ENCODE data around the gene GKN2.
"Not testable (repeated sequence)": the region's sequence is repeated elsewhere in the genome, so short reads cannot be mapped to it uniquely, and the experiment has no call there.

GKN2 gene

DNA sequence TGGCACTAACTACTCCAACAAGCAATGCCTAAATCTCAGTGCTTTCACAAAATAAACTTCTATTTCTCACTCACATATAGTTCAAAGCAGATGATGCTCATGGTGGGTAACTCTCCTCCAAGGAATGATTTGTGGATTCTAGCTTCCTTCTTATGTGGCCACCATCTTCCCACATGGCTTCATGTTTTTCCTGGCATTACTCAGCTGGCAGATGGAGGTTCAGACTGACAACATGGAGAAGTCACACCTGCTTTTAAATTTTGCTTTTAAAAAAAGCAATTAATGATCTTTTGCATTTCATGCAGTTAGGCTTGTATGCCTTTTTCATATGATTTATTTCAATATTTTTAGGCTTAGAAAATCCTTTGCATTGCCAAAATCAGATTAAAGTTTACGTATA is 6.3 kb upstream of the GKN2 start:
- DNase-seq (ENCODE audit: low read depth), result no peak

DNA sequence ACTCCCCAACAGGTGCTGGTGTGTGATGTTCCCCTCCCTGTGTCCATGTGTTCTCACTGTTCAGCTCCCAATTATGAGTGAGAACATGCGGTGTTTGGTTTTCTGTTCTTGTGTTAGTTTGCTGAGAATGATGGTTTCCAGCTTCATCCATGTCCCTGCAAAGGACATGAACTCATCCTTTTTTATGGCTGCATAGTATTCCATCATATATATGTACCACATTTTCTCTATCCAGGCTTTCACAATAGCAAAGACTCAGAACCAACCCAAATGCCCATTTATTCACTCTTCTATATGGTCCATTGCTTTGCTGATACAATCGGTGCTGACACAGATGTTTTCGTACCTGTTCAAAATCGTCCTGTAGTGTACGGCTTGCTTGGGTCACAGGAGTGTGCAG is 2.7 kb upstream of the GKN2 start:
- not testable (repeated sequence) for DNase-seq (ENCODE audit: low read depth)

DNA sequence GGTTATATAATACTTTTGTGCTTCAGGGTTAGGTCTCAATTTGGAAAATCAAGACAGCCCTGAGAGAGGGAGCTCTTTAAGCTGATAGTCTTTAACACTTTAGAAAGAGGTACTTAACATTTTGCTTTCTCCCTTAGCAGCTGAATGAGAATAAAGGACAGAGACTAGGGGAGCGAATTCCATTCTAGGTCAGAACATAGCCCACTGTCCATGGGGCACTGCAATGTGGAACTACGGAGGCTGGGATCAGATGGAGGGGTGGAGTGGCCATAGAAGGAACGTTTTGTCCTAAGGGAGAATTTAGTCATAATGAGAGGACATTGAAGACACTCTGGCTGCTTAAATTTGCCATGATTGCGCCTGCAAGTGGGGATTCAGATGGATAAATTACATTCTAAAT is 794 bp downstream of the GKN2 start:
- DNase-seq (ENCODE audit: low read depth), result no peak

DNA sequence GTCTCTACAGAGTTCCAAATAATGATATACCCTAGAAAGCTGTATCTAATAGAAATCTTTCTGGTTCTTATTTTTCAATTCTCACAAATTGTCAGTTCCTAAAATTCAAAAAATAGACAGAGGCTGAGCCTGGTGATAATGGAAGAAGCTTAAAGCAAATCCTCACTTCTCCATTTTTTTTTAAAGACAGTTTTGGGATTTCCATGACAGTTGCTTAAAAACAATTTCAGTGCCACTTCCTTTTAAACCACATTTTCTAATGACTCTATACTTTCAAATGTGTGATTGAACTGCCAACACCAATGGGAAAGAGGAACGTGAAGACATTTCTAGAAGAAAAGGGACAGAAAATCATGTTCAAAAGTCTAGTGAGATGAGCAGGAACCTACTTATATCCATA is 4.0 kb downstream of the GKN2 start:
- DNase-seq (ENCODE audit: low read depth), result no peak

DNA sequence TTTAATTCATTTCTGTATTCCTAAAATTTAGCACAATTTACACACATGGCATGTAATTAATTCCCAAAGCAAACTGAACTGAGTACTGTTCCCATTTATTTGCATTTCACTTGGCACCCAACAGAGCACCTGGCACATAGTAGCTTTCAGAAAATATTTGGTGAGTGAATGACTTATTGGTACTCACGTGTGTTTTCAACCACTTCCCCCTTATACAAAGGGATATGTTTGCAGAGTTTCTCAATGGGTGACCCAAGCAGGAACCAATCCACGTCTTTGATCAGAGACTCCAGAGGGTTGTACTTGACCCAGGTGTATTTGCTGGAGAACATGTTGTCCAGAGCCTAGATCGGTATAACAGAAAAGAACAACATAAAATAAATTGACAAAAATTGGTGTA is 6.6 kb downstream of the GKN2 start:
- DNase-seq (ENCODE audit: low read depth), result no peak

DNA sequence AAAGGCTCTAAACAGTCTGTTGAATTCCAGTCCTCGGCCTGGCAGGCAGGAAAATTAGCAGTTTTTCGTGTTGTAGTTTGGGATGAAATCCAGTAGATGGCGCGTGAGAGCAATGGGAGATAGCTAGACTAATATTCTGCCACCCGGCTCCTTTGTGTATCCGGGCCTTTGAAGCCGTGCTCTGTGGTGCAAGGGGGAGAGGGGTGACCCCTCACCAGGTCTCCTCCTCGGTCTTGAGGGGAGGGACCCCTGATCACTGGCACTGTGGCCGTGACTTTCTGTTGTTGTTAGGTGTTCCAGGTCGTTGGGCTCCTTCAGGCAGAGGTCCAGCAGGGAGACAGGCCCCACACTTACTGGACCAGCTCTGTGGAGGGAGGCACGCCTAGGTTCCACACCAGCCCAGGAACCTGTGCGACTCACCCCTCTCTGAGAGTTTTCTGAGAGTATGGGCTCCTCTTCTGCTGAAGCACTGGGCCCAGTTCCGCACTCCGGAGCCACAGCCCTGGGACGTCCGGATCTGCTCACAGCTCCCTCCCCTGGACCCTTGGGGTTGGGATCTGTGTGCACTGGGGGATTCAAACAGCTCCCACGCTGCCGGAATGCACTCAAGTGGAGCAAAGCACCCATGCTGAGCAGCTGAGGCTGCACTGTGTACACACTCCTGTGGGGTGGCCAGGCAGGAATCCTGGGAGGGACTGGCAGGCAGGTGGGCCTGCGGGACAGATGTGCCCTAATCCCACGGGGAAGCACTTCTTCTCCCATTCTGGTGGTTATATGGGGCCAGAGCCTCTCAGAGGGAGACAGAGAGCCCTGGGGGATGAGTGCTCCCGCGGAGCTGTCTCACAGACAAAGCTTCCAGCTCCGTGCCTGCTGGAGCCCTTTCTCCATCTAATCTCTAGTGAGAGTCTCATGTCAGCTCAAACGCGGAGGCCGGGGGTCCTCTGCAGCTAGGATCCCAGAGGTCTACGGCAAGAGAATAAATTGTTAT is 8.8 kb downstream of the GKN2 start:
- DNase-seq (ENCODE audit: low read depth), result peak; percentile 42

DNA sequence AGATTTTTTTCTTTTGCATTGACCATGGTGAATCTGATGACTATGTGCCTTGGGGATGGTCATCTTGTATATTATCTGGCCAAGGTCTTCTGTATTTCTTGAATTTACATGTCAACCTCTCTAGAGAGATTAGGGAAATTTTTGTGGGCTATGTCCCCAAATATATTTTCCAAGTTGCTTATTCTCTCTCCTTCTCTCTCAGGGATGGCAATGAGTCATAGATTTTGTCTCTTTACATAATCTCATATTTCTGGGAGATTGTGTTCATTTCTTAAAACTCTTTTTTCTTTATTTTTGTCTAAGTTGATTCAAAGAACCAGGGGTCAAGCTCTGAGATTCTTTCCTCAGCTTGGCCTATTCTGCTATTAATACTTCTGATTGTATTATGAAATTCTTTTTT is 9.9 kb downstream of the GKN2 start:
- DNase-seq (ENCODE audit: low read depth), result no peak

DNA sequence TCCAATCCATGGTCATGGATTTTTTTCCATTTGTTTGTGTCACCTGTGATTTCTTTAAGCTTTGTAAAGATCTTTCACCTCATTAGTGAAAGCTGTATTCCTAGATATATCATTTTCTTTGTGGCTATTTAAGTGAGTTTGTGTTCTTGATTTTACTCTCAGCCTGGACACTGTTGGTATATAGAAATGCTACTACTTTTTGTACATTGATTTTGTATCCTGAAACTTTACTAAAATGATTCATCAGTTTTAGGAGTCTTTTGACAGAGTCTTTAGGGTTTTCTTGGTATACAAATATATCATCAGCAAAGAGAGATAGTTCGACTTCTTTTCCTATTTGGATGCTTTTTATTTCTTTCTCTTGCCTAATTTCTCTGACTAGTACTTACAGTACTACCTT is 12.3 kb downstream of the GKN2 start:
- DNase-seq (ENCODE audit: low read depth), result no peak

DNA sequence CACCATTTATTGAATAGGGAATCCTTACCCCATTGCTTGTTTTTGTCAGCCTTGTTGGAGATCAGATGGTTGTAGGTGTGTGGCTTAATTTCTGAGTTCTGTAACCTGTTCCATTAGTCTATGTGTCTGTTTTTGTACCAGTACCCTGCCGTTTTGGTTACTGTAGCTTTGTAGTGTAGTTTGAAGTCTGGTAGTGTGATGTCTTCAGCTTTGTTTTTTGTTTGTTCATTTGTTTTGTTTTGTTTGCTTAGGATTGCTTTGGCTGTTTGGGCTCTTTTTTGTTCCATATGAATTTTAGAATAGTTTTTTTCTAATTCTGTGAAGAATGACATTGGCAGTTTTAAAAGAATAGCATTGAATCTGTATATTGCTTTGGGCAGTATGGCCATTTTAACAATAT is 12.7 kb downstream of the GKN2 start:
- no peak for DNase-seq (ENCODE audit: low read depth)

DNA sequence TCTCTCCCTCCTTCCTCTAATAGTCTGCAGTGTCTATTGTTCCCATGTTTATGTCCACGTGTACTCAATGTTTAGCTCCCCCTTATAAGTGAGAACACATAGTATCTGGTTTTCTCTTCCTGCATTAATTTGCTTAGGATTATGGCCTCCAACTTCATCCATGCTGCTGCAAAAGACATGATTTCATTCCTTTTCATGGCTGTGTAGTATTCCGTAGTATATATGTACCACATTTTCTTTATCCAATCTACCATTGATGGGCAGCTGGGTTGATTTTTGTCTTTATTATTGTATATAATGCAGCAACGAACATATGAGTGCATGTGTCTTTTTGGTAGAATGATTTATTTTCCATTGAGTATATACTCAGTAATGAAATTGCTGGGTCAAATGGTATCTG is 13.8 kb downstream of the GKN2 start:
- DNase-seq (ENCODE audit: low read depth), result no peak

DNA sequence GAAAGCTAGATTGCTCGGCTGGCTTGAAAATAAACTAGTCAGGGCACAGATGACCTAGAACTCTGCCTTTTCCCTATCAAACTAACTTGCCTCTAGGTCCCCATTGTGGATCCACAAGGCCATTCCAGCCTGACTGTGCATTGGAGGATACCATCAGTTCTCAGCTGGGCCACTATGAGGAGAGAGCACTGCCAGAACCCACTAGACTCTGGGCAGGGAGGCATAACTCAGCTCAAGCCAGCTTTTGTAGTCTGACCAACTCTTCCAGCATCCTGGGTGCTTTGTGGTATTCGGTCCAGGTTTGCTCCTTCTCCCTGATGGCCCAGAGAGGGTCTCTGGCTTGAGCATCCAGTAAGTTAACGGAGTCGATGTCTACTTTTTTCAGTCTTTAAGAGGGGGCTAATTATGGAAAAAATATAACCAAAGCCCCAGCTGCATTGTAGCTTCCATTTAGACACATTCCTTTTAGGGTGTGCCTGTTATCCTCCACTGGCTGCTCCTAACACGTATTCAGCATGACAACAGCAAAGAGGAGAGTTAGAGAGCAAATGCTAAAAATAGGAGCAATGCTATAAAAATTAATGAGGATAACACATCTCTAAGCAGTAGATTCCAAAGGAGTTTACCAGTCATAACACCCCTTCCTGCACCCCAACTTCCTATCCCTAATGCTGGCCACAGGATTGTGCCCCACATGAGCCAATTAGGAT is 15.2 kb downstream of the GKN2 start:
- no peak for DNase-seq (ENCODE audit: low read depth)

DNA sequence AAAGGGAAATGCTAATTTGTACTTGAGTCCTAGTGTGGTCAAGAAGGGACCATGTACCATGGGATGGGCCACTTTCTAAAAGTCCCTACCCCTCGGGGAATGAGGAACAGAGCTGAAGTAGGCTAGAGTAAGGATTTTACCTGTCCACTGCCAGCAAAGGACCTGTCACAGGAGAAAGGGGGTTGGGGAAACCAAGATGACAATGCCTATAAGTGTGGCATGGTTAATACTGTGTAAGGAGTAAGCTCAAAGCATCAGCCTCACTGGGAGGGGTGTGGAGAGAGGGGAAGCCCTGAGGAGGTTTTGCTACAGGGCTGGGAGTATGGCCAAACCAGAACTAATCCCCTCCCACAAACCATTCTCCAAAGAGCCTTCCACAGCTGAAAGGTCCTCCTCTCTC is 15.8 kb downstream of the GKN2 start:
- no peak for DNase-seq (ENCODE audit: low read depth)

DNA sequence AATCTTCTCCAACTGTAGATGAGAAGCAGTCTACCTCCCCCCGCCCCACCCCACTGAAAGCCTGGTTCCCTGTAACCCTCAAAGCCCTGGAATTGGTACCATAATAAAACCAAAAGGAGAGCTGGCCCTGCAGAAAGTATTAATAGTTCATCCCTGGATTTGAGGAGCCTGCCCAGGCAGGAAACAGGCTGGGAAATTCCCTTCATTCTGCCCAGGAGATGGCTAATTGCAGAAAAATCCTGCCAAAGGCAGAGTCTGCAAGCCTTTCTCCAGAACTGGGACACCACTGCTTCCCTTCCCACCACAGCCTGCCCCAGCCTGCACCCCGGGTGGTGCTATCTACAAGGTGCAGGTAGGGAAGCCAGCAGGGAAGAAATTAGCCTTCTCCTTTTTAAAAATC is 16.3 kb downstream of the GKN2 start:
- DNase-seq (ENCODE audit: low read depth), result peak; percentile 31

DNA sequence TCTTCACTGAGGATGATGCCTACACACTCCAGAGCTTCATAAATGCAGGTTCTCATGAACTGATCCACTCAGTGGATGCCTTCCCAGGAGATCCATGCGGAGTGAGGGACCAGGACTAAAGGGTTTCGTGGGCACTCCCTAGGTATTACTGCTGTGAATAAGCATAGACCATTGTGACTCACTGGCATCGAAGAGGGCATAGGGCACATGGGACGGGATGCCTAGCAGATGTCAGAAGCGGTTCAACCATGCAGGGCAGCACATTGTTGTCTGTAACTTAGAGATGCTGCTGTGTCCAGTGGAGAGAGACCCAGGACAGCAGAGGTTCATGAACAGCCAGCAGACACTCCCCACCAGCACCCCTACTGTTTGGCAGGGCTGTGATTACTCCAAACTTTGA is 17.2 kb downstream of the GKN2 start:
- no peak for DNase-seq (ENCODE audit: low read depth)

DNA sequence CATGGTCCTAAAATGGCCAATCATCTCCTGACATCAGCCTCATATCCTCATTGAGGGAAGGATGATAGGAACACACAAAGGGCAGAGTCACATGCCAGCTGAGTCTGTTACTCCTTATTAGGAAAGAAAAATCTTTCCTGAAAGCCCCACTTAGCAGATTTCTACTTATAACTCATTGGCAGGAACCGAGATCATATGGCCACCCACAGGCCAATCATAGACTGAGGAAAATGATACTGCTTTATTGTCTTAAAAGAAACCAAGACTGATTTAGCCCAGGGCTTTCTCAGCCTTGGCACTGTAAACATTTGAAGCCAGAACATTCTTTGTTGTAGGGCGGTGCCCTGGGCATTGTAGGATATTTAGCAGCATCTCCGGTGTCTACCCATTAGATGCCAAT is 18.7 kb downstream of the GKN2 start:
- DNase-seq (ENCODE audit: low read depth), result no peak

DNA sequence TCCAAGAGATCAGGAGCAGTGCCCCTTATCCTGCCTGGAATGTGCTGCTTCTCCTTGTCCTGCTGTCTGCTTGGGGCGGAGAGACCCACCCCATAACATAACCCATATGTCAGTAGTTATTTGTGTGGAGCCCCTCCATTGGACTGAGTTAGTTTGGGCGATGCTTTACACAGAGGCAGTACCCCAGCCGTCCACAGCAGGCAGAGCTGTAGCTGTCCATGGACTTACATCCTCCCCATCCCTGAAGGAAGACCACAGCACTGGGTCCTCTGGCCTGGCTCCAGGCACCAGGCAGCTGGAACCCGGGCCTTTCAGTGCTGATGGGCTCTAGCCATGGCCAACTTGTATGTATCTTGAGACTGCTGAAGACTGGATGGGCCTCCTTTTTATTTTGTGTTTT is 20.3 kb downstream of the GKN2 start:
- no peak for DNase-seq (ENCODE audit: low read depth)

DNA sequence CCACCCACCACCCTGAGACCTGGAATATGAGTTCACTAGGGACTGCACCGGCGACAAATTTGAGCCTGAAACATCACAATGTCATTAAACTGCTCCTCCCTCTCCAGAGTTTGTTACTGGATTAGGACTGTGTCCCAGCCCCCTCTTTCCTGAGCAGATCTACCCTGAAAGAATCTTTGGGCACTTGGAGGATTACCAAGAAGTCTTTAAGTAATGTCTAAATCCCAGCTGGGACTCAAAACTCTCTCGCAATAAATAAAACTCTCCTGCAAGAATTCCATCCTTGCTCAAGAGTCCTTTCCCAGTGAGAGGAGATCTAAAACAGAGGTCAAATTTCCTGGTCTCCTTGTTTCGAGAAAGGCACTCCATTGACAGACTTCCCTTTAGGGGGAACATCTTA is 20.9 kb downstream of the GKN2 start:
- peak; percentile 46 for DNase-seq (ENCODE audit: low read depth)

DNA sequence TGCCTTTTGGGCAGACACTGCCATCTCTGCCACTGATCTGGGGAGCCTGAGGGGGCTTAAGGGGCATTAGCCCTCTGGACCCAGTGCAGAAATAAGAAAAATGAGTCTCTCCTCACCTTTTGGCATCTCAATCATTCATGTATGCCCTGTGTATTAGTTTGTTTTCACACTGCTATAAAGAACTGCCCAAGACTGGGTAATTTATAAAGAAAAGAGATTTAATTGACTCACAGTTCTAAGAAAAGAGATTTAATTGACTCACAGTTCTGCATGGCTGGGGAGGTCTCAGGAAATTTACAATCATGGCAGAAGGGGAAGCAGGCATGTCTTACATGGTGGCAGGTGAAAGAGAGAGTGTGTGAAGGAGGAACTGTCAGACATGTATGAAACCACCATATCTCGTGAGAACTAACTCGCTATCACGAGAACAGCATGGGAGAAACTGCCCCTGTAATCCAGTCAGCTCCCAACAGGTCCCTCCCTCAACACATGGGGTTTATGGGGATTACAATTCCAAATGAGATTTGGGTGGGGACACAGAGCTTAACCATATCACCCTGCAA is 21.5 kb downstream of the GKN2 start:
- no peak for DNase-seq (ENCODE audit: low read depth)

DNA sequence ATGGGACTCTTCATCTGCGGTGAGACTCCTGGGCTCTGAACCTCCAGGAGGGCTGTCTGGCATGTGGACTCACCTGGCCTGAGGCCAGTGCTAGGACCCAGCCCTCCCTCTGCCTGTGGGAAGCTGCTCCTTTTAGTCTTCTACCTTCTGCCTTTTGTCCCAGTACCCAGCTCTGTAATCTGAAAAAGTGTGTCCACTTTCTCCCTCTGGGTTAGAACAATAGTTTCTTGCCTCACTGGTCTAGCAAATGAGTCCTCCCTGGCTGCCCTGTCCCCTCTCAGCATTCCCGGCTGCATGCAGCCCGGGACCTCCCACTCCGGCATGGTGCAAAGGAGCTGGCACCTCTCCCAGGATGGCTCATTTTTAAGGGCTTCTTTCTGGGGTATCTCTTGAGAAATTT is 25.9 kb downstream of the GKN2 start:
- DNase-seq (ENCODE audit: low read depth), result no peak

DNA sequence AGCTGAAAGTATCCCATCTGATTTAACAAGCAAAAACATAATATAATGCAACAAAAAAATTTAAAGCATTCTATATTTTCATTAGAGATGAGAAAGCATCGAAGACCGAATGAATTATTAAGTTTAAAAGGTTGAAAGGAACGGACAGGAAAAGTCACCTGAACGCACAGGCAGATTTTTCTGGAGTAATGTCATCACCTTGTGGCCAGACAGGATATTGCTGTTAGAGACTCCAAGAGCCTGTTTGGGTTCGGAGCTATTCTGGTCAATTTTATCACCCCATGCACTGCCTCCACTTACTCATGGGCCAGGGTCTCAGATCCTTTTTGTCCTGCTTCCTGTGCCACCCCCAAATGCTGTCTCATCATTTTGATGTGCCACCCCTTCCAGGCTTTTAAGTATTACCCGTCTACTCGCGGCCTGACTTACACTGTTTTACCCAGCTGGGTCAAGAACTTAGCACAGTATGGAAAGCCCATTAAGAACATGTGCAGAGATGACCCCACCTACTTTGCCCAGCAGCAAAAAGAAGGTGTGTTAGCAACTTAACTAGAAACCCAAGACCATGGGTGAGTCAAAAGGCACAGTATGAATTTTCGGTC is 27.3 kb downstream of the GKN2 start:
- DNase-seq (ENCODE audit: low read depth), result no peak

DNA sequence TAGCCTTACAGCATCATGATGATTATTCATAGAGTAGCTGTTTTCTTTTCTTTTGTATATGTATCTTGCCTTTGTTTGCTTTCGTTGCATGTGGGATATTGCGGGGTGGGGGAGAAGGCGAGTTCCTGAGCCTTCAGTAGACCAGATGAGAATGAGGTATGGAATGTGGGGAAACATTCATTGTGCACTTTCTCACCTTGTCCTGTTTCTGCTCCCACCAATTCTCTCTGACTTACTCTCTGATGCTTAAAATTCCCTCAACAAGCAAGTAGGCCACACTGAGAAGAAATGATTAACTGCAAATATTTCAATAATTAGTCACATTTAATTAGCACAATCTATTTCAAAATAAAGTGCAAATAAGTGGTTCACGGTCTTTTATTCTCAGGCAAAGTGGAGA is 31.0 kb downstream of the GKN2 start:
- no peak for DNase-seq (ENCODE audit: low read depth)

DNA sequence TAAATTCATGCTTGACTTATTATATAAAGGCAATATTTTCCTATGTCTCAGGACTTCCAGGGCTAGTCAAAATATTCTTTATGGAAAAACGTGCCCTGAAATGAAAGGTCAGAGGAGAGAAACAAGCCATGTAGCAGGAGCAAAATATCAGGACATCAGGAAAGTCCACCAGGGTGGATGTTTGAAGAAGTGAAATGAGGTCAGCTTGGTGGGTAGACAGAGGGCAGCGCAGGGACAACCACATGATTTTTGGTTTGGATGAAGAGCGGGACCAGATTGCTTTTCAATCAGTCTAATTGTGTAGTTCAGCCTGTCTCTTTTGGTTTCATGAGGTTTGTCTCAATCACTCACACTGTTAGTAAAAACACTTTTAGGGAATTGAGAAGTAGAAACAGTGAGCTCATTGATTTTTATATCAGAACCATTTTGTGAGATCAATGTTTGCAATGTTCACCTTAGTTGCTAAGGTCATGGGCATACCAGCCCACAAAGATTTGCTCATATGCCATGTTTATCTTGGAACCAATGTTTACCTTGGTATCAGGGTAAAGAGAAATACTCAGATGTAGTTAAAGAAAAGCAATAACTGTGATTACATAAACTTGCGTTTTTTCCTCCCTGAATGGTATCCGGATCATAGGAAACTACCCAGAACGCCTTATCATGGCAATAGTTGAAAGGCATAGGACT is 32.1 kb downstream of the GKN2 start:
- DNase-seq (ENCODE audit: low read depth), result no peak
